IMR-90 (cell line): Measurements from ENCODE around the gene SEMA6A. TPM values are rescaled to one million over a fixed set of nuclear protein-coding genes. Genes with fewer than 3 reads are reported as not detected.

Experiments used
- ATAC-seq: fragments of 200-7000 bp; cut with Tn5 transposase; 2 replicates; pipeline ENCODE4 v1.9.1; 2020; ENCODE audit warnings: low read depth, mild to moderate bottlenecking, moderate library complexity
- BruUV-seq: library from RNA; stranded (reverse); fragments of 400-500 nt; replicated peaks from 2 replicates; lab custom pipeline; 2021; lab: Mats Ljungman, UMichigan
- CTCF ChIA-PET: fragments of 300-600 bp; formaldehyde crosslinking; extraction: SDS; loops from one replicate; lab custom pipeline; 2021; ENCODE audit warnings: antibody characterized with exemption; lab: Yijun Ruan, JAX
- POLR2A ChIA-PET: fragments of 300-600 bp; sonication (Branson Sonifier 250); formaldehyde crosslinking; loops from one replicate; lab custom pipeline; 2022; ENCODE audit warnings: antibody characterized with exemption; ENCODE audit not compliant: unreplicated experiment; lab: Charles Lee
- DNase-seq: peaks from one replicate; pipeline ENCODE4 v3.0.0; 2013
- H2AFZ ChIP-seq: replicated peaks from 2 replicates; pipeline ENCODE3; 2013; ENCODE audit warnings: low read length, mild to moderate bottlenecking; ENCODE audit not compliant: poor library complexity
- H2AK5ac ChIP-seq: 2 replicates; pipeline ENCODE4 v1.6.1; 2013; ENCODE audit warnings: low read depth, low read length, inconsistent platforms
- H2AK9ac ChIP-seq: replicated peaks from 2 replicates; pipeline ENCODE3; 2013; ENCODE audit warnings: mild to moderate bottlenecking, low read depth, low read length, moderate library complexity; ENCODE audit not compliant: poor library complexity
- H2BK120ac ChIP-seq: 2 replicates; pipeline ENCODE4 v1.6.1; 2013; ENCODE audit warnings: low read depth, low read length, inconsistent platforms
- H2BK15ac ChIP-seq: 3 replicates; pipeline ENCODE4 v1.6.1; 2013; ENCODE audit warnings: low read depth, low read length, inconsistent platforms
- H2BK20ac ChIP-seq: 2 replicates; pipeline ENCODE4 v1.6.1; 2013; ENCODE audit warnings: low read depth, mild to moderate bottlenecking, inconsistent platforms, low read length, moderate library complexity
- H2BK5ac ChIP-seq: 2 replicates; pipeline ENCODE4 v1.6.1; 2013; ENCODE audit warnings: mild to moderate bottlenecking, low read depth, low read length, inconsistent platforms; ENCODE audit not compliant: poor library complexity, severe bottlenecking
- H3K14ac ChIP-seq: replicated peaks from 2 replicates; pipeline ENCODE4 v1.6.1; 2013; ENCODE audit warnings: low read depth, low read length, inconsistent platforms
- H3K18ac ChIP-seq: 2 replicates; pipeline ENCODE4 v1.6.1; 2013; ENCODE audit warnings: low read depth, low read length, control low read depth
- H3K23ac ChIP-seq: 2 replicates; pipeline ENCODE4 v1.6.1; 2013; ENCODE audit warnings: low read depth, low read length, inconsistent platforms
- H3K27ac ChIP-seq: 2 replicates; pipeline ENCODE4 v1.5.1; 2013; ENCODE audit warnings: mild to moderate bottlenecking, control low read depth, low read length; ENCODE audit not compliant: insufficient read depth
- H3K27me3 ChIP-seq: 2 replicates; pipeline ENCODE4 v1.6.1; 2013; ENCODE audit warnings: low read length; ENCODE audit not compliant: control insufficient read depth, insufficient read depth
- H3K36me3 ChIP-seq: 2 replicates; pipeline ENCODE4 v1.6.1; 2013; ENCODE audit warnings: low read length, mixed read lengths; ENCODE audit not compliant: control insufficient read depth, insufficient read depth
- H3K4ac ChIP-seq: 2 replicates; pipeline ENCODE4 v1.6.1; 2013; ENCODE audit warnings: low read depth, low read length, inconsistent platforms
- H3K4me1 ChIP-seq: 2 replicates; pipeline ENCODE4 v1.6.1; 2013; ENCODE audit warnings: low read length, mixed read lengths; ENCODE audit not compliant: control insufficient read depth, insufficient read depth
- H3K4me2 ChIP-seq: 2 replicates; pipeline ENCODE4 v1.6.1; 2013; ENCODE audit warnings: low read depth, mild to moderate bottlenecking, control low read depth, low read length, moderate library complexity
- H3K4me3 ChIP-seq: 2 replicates; pipeline ENCODE4 v1.5.1; 2013; ENCODE audit warnings: low read depth, mild to moderate bottlenecking, control low read depth, low read length, moderate library complexity; ENCODE audit not compliant: insufficient read depth
- H3K56ac ChIP-seq: 2 replicates; pipeline ENCODE4 v1.6.1; 2013; ENCODE audit warnings: low read length, inconsistent platforms; ENCODE audit not compliant: insufficient read depth; ENCODE audit errors: extremely low read depth
- H3K79me1 ChIP-seq, 2 experiments: 2 replicates each; pipeline ENCODE4 v1.6.1; 2013; ENCODE audit warnings: low read length in 2 of 2, inconsistent platforms in 1 of 2, low read depth in 1 of 2
- H3K9ac ChIP-seq: 2 replicates; pipeline ENCODE4 v1.6.1; 2013; ENCODE audit warnings: low read depth, low read length, control low read depth
- H3K9me1 ChIP-seq: 2 replicates; pipeline ENCODE4 v1.6.1; 2013; ENCODE audit warnings: low read length, inconsistent platforms; ENCODE audit not compliant: insufficient read depth
- H3K9me3 ChIP-seq: 2 replicates; pipeline ENCODE4 v1.6.1; 2013; ENCODE audit warnings: low read length; ENCODE audit not compliant: control insufficient read depth, insufficient read depth
- H4K20me1 ChIP-seq: 2 replicates; pipeline ENCODE4 v1.6.1; 2013; ENCODE audit warnings: low read length, inconsistent platforms; ENCODE audit not compliant: insufficient read depth
- H4K5ac ChIP-seq: 2 replicates; pipeline ENCODE4 v1.6.1; 2013; ENCODE audit warnings: mild to moderate bottlenecking, low read depth, low read length, control low read depth
- H4K8ac ChIP-seq, 2 experiments: 2 replicates each; pipeline ENCODE4 v1.6.1; 2013; ENCODE audit warnings: low read depth in 2 of 2, low read length in 2 of 2, control low read depth in 1 of 2, inconsistent platforms in 1 of 2
- H4K91ac ChIP-seq: 2 replicates; pipeline ENCODE4 v1.6.1; 2013; ENCODE audit warnings: low read depth, low read length, inconsistent platforms; ENCODE audit not compliant: insufficient read depth
- BHLHE40 ChIP-seq: fragments of 150-350 bp; IDR thresholded peaks from 2 replicates; pipeline ENCODE4 v1.6.1; 2016; ENCODE audit warnings: mild to moderate bottlenecking, low read depth, low read length
- CEBPB ChIP-seq: IDR thresholded peaks from 2 replicates; pipeline ENCODE4 v1.6.1; 2012; ENCODE audit warnings: low read depth, low read length, improper control_type of control experiment
- CHD1 ChIP-seq: IDR thresholded peaks from 2 replicates; pipeline ENCODE4 v1.6.1; 2012; ENCODE audit warnings: low read depth, low read length, improper control_type of control experiment
- FOS ChIP-seq: fragments of 150-350 bp; IDR thresholded peaks from 2 replicates; pipeline ENCODE4 v1.6.1; 2016; ENCODE audit warnings: low read depth, low read length
- MAFK ChIP-seq: IDR thresholded peaks from 2 replicates; pipeline ENCODE4 v1.6.1; 2012; ENCODE audit warnings: low read depth, low read length, improper control_type of control experiment
- MXI1 ChIP-seq: IDR thresholded peaks from 2 replicates; pipeline ENCODE4 v1.6.1; 2012; ENCODE audit warnings: low read depth, mild to moderate bottlenecking, low read length, moderate library complexity, borderline replicate concordance
- NFE2L2 ChIP-seq: fragments of 150-350 bp; IDR thresholded peaks from 2 replicates; pipeline ENCODE4 v1.6.1; 2016; ENCODE audit warnings: low read depth, mild to moderate bottlenecking, low read length
- POLR2A ChIP-seq: IDR thresholded peaks from 2 replicates; pipeline ENCODE4 v1.6.1; 2012; ENCODE audit warnings: mild to moderate bottlenecking, low read depth, low read length
- RAD21 ChIP-seq: IDR thresholded peaks from 2 replicates; pipeline ENCODE4 v1.6.1; 2012; ENCODE audit warnings: low read length, improper control_type of control experiment
- RFX5 ChIP-seq: IDR thresholded peaks from 2 replicates; pipeline ENCODE4 v1.8.0; 2012; ENCODE audit warnings: low read depth, mild to moderate bottlenecking, low read length, moderate library complexity
- SMC3 ChIP-seq: fragments of 150-350 bp; IDR thresholded peaks from 2 replicates; pipeline ENCODE4 v1.6.1; 2016; ENCODE audit warnings: low read depth, mild to moderate bottlenecking, antibody characterized with exemption, low read length, moderate library complexity
- WGBS, 2 experiments: methylation state at CpG; one replicate each; pipeline versions ENCODE4 v1.1.5 to v1.1.7; 2013; ENCODE audit warnings: missing lambda C conversion rate in 2 of 2; ENCODE audit not compliant: insufficient read length in 1 of 2; ENCODE audit errors: extremely low coverage in 2 of 2; 5-methylcytosine and 5-hydroxymethylcytosine counted together
- dilution Hi-C: fragments of 300-500 bp; cut with HindIII; formaldehyde crosslinking; loops from one replicate; pipeline ENCODE4 v1.14.3; 2018; ENCODE audit warnings: low sequenced_read_pairs; ENCODE audit not compliant: unreplicated experiment
- in situ Hi-C: fragments of 300-500 bp; cut with MboI; formaldehyde crosslinking; loops from 3 replicates; pipeline ENCODE4 v1.14.3; 2019; ENCODE audit warnings: low sequenced_read_pairs, inconsistent platforms, mixed read lengths
- intact Hi-C: fragments of 100-400 bp; cut with micrococcal nuclease; formaldehyde crosslinking; loops from 2 replicates; pipeline ENCODE4 v1.10.0; 2022
- polyA plus RNA-seq, 3 experiments: library from polyadenylated mRNA; depleted of rRNA; stranded (reverse); fragments of >200 nt; gene quantifications; 2 replicates each; pipeline ENCODE4 v1.2.3, GENCODE V29; 2012; ENCODE audit warnings: low replicate concordance in 1 of 3
- total RNA-seq: library from RNA; depleted of rRNA; stranded (reverse); fragments of >200 nt; gene quantifications from 2 replicates; pipeline ENCODE4 v1.2.3, GENCODE V29; 2012
- TF ChIP-seq, protein P1 (sequence below): fragments of 150-350 bp; IDR thresholded peaks from 2 replicates; pipeline ENCODE4 v1.6.1; 2017; ENCODE audit warnings: mild to moderate bottlenecking, antibody characterized with exemption, low read length, low read depth
- TF ChIP-seq, protein P2 (sequence below): conservative IDR thresholded peaks from 2 replicates; pipeline ENCODE4 v1.5.1; 2012; ENCODE audit warnings: mild to moderate bottlenecking, low read depth, low read length, improper control_type of control experiment
- TF ChIP-seq, protein P3 (sequence below): fragments of 150-350 bp; IDR thresholded peaks from 2 replicates; pipeline ENCODE4 v1.6.1; 2016; ENCODE audit warnings: low read depth, mild to moderate bottlenecking, low read length, moderate library complexity, borderline replicate concordance

Gene SEMA6A
- total and polyA plus RNA-seq, 2 of the 4 experiments (the other 2 are of a cell fraction): 0.27 to 0.36 TPM

DNA sequence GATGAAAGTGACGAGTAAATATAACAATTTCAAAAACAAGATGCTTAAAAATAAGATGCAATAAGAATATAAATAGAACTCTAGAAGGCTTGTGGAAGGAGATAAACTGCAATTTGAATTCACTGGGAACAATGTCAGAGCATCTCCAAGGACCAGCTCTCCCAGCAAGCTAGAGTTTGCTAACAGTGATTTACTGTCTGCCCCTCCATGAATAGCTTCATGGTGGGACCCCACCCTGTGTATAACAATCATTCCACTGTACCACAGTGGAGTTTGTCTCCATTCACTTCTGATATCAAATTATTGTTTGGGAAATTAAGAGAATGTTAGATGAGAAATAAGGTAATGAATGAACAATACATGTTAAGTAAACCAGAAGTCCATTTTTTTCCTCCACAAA is 7.3 kb upstream of the SEMA6A start:
- Histone ChIP-seq H2AFZ (no peak overlapping the region), H3K4ac (no peak overlapping the region), H2BK5ac (no peak overlapping the region), H3K14ac (no peak overlapping the region), H3K4me3 (no peak overlapping the region), H4K20me1 (no peaks in the 10 kb centered on the region), H4K8ac (no peak overlapping the region), H3K18ac (no peak overlapping the region), H3K36me3 (no peaks in the 10 kb centered on the region), H3K27ac (no peak overlapping the region), H3K23ac (no peak overlapping the region), H3K79me1 (no peaks in the 10 kb centered on the region), H3K56ac (no peak overlapping the region), H4K5ac (no peak overlapping the region), H3K4me1 (no peaks in the 10 kb centered on the region), H3K4me2 (no peak overlapping the region), H3K27me3 (peaks cover 7% of the 10 kb centered on the region), H3K9me3 (no peaks in the 10 kb centered on the region), H2BK15ac (no peak overlapping the region), H3K9ac (no peak overlapping the region), H2AK9ac (no peak overlapping the region), H4K91ac (no peak overlapping the region), H3K9me1 (no peaks in the 10 kb centered on the region), H2AK5ac (no peak overlapping the region), H2BK20ac (no peak overlapping the region), H2BK120ac (no peak overlapping the region)
- no CpG with 5 or more reads among the region's 1 CpG for WGBS, 2 experiments
- POLR2A ChIA-PET: no interaction called here
- no TSS peak for BruUV-seq
- in situ Hi-C loops: no loop called here
- DNase-seq (no peak), ATAC-seq (no peak)
- intact Hi-C loops: no loop called here
- TF ChIP-seq CHD1: no peak
- no peak for TF ChIP-seq CEBPB
- TF ChIP-seq SMC3: no peak
- no peak for TF ChIP-seq POLR2A
- no peak for TF ChIP-seq NFE2L2
- no peak for TF ChIP-seq BHLHE40
- TF ChIP-seq FOS: no peak
- TF ChIP-seq, protein P1, sequence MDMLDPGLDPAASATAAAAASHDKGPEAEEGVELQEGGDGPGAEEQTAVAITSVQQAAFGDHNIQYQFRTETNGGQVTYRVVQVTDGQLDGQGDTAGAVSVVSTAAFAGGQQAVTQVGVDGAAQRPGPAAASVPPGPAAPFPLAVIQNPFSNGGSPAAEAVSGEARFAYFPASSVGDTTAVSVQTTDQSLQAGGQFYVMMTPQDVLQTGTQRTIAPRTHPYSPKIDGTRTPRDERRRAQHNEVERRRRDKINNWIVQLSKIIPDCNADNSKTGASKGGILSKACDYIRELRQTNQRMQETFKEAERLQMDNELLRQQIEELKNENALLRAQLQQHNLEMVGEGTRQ: no peak
- TF ChIP-seq, protein P2, sequence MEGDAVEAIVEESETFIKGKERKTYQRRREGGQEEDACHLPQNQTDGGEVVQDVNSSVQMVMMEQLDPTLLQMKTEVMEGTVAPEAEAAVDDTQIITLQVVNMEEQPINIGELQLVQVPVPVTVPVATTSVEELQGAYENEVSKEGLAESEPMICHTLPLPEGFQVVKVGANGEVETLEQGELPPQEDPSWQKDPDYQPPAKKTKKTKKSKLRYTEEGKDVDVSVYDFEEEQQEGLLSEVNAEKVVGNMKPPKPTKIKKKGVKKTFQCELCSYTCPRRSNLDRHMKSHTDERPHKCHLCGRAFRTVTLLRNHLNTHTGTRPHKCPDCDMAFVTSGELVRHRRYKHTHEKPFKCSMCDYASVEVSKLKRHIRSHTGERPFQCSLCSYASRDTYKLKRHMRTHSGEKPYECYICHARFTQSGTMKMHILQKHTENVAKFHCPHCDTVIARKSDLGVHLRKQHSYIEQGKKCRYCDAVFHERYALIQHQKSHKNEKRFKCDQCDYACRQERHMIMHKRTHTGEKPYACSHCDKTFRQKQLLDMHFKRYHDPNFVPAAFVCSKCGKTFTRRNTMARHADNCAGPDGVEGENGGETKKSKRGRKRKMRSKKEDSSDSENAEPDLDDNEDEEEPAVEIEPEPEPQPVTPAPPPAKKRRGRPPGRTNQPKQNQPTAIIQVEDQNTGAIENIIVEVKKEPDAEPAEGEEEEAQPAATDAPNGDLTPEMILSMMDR: no peak
- TF ChIP-seq RFX5: no peak
- TF ChIP-seq, protein P3, sequence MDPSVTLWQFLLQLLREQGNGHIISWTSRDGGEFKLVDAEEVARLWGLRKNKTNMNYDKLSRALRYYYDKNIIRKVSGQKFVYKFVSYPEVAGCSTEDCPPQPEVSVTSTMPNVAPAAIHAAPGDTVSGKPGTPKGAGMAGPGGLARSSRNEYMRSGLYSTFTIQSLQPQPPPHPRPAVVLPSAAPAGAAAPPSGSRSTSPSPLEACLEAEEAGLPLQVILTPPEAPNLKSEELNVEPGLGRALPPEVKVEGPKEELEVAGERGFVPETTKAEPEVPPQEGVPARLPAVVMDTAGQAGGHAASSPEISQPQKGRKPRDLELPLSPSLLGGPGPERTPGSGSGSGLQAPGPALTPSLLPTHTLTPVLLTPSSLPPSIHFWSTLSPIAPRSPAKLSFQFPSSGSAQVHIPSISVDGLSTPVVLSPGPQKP: no peak
- TF ChIP-seq RAD21: no peak
- no peak for TF ChIP-seq MAFK
- TF ChIP-seq MXI1: no peak
- dilution Hi-C loops: no loop called here
- CTCF ChIA-PET: no interaction called here
